ENCODE measurements around the gene XRN2. TPM values are rescaled to one million over a fixed set of nuclear protein-coding genes. Genes with fewer than 3 reads are reported as not detected.

Gene XRN2
- total RNA-seq, 1 donor from 2014 or later = 76.6 TPM

DNA sequence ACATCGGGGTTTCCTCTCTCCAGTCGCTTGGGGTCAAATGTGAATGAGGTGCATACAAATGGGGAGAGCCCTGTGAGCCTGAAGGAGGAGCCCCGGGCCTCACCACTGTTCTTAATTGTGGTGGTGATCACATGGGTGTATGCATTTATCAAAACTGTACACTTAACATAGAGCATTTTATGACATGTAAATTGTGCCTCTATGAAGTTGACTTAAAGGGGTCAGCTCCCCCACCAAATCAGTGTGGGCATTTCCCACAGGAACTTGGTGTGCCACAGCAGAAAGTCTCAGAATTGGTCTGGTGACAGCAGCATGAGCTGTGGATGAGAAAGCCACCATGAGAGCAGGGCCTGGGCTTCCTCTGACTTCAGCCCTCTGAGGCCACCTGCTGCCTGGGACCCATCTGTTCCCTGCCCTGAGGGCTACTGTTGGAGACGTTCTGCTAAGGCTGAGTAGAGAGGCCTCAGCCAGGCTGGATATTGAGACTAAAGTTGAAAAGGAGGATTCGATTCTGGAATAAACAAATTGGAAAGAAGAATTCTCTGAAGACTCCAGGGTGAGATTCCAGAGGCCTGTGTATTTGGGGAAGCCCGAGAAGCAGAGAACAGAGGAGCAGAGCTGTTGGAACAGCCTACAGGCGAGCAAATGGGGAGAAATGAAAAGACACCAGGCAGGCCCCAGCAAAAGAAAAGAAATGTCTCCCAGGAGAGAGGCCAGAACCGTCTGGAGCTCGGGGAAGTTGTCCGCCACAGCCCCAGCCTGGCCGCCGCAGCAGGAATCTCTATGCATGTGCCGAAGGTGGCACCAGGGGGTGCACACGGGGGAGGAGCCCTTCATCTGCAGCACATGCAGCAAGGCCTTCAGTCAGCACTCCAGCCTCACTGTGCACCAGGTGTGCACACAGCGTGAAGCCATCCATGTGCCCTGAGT lies 37.6 kb upstream of the XRN2 start:
- no peak for TF ChIP-seq CTCF (conservative IDR thresholded peaks at IDR 0.05)
- H3K4me1 Mint-ChIP-seq (ENCODE audit: unreplicated experiment) = no peaks in the 10 kb centered on the region
- H3K36me3 Mint-ChIP-seq = no peaks in the 10 kb centered on the region
- no peak overlapping the region for H3K27ac Mint-ChIP-seq
- H3K4me3 Mint-ChIP-seq = no peak overlapping the region
- H3K27me3 Mint-ChIP-seq = peaks cover 43% of the 10 kb centered on the region
- H3K9me3 Mint-ChIP-seq = no peaks in the 10 kb centered on the region
- no peak for DNase-seq (ENCODE audit: extremely low spot score, unreplicated experiment)

GRCh38 chr20:21266191-21266536 lies 37.0 kb upstream of the XRN2 start:
- Mint-ChIP-seq H3K27me3 (peaks cover 46% of the 10 kb centered on the region), H3K27ac (no peak overlapping the region), H3K4me3 (no peak overlapping the region), H3K36me3 (no peaks in the 10 kb centered on the region), H3K4me1 (ENCODE audit: unreplicated experiment) (no peaks in the 10 kb centered on the region), H3K9me3 (no peaks in the 10 kb centered on the region)
- DNase-seq (ENCODE audit: extremely low spot score, unreplicated experiment) = no peak
- TF ChIP-seq CTCF (conservative IDR thresholded peaks at IDR 0.05) = no peak

DNA sequence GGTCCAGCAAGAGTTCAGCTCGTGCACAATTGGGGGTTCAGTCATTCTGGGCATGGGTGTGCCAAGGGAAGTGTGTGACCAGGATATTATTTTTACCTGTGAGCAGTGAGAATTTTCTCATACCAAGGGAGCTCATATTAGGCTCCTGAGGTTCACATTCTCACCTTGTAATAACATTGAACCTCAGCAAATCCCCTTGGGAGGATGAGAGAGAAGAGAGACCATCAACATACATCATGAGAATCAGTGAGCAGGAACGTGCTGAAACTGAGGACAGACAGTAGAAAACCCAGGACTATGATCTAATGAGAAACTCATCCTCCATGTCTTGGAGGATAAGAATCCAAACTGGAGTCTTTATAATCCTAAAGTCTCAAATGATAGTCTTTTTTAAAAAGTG lies 33.4 kb upstream of the XRN2 start:
- no peak overlapping the region for H3K4me3 Mint-ChIP-seq
- H3K27ac Mint-ChIP-seq = no peak overlapping the region
- peaks cover 45% of the 10 kb centered on the region for H3K27me3 Mint-ChIP-seq
- H3K9me3 Mint-ChIP-seq = no peaks in the 10 kb centered on the region
- no peak for DNase-seq (ENCODE audit: extremely low spot score, unreplicated experiment)
- no peaks in the 10 kb centered on the region for H3K36me3 Mint-ChIP-seq
- TF ChIP-seq CTCF (conservative IDR thresholded peaks at IDR 0.05) = no peak
- no peaks in the 10 kb centered on the region for H3K4me1 Mint-ChIP-seq (ENCODE audit: unreplicated experiment)

GRCh38 chr20:21270806-21271205 lies 32.3 kb upstream of the XRN2 start:
- Mint-ChIP-seq H3K4me1 (ENCODE audit: unreplicated experiment) (no peaks in the 10 kb centered on the region), H3K27me3 (peaks cover 45% of the 10 kb centered on the region), H3K9me3 (no peaks in the 10 kb centered on the region), H3K36me3 (no peaks in the 10 kb centered on the region), H3K4me3 (no peak overlapping the region), H3K27ac (no peak overlapping the region)
- no peak for DNase-seq (ENCODE audit: extremely low spot score, unreplicated experiment)
- no peak for TF ChIP-seq CTCF (conservative IDR thresholded peaks at IDR 0.05)

DNA sequence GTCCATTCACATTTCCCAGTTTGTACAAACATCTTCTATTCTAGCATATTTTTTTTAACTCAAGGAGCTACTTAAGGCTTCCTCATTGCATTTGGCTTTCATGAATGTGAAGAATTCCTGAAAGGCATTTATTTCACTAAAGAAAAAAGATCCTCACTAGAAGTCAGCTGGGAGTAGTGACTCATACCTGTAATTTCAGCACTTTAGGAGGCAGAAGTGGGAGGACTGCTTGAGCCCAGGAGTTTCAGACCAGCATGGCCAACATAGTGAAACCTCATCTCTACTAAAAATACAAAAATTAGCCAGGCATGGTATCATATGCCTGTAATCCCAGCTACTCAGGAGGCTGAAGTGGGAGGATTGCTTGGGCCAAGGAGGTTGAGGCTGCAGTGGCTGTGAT lies 30.9 kb upstream of the XRN2 start:
- H3K27me3 Mint-ChIP-seq = peaks cover 45% of the 10 kb centered on the region
- no peaks in the 10 kb centered on the region for H3K4me1 Mint-ChIP-seq (ENCODE audit: unreplicated experiment)
- no peak for TF ChIP-seq CTCF (conservative IDR thresholded peaks at IDR 0.05)
- no peaks in the 10 kb centered on the region for H3K9me3 Mint-ChIP-seq
- H3K36me3 Mint-ChIP-seq = no peaks in the 10 kb centered on the region
- no peak overlapping the region for H3K27ac Mint-ChIP-seq
- DNase-seq (ENCODE audit: extremely low spot score, unreplicated experiment) = no peak
- no peak overlapping the region for H3K4me3 Mint-ChIP-seq

Measured in type B pancreatic cell (in vitro differentiated cells).